CD4-positive, alpha-beta T cell treated with Interleukin-12 subunit alpha and Interleukin-12 subunit beta, for 1 hour (primary cell): ENCODE data around the gene TENM3.

Experiments used
- DNase-seq: peaks from one replicate; pipeline ENCODE4 v3.0.0-alpha.2; 2020

TENM3 gene

DNA sequence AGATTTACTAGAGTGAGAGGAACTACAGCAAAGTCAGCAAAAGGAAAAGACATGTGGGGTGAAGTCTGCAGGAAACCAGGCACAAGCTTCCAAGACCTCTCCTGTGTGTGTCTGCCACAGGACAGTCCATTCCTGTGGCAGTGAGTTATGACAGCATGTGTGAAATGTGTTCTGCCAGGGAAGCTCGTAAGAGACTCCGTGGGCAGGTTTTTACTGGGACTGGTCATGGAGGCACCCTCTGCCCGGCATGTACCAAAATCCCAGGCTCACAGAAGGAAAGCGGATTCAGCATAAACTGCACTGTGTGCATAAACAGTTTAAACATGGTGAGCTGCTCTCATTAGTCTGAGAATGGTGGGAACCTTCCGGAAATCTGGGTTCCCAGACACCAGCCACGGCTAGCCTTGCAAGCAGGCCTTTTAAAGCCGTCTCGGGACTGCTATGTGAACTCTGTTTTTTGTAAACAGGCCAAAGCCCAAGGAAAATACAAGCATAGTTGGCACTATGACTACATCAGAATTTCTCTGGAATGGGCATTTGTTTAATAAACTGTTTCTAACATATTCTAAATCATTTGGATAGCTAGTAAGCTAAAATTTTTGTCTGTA lies 288.5 kb downstream of the TENM3 start:
- DNase-seq, result no peak

DNA sequence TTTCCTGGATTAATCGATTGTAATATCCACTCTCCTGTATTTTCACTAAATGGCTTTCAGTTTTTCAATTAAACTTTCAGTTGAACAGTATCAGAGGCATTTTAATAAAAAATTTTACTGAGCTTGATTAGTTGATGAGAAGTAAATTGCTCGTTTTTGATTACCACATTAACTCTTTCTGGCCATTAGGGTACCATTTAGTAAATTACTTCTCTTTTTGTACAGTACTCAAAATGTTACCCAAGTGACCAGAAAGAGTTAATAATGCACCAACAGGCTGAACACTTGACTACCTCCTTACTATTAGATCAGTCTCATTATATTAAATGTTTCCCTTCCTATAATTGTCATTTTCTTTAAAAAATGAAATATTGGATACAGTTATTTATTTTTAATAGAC lies 289.2 kb downstream of the TENM3 start:
- DNase-seq, result no peak

DNA sequence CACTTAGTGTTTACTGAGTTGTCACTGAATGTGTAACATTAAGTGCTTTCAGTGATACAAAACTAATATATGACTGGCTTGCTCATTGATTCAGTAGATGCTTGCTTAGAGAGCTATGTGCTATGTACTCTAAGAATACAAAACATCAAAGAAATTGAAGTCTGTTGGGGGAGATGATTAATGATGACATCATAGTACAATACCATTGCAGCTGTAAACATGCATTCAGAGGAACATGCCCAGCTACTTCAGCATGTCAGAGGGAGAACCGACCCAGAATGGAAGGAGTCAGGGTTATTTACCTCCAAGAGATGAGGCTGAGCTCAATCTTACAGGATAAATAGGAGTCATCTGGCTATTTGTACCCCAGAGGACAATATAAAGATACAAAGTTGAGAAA lies 290.8 kb downstream of the TENM3 start:
- no peak for DNase-seq

DNA sequence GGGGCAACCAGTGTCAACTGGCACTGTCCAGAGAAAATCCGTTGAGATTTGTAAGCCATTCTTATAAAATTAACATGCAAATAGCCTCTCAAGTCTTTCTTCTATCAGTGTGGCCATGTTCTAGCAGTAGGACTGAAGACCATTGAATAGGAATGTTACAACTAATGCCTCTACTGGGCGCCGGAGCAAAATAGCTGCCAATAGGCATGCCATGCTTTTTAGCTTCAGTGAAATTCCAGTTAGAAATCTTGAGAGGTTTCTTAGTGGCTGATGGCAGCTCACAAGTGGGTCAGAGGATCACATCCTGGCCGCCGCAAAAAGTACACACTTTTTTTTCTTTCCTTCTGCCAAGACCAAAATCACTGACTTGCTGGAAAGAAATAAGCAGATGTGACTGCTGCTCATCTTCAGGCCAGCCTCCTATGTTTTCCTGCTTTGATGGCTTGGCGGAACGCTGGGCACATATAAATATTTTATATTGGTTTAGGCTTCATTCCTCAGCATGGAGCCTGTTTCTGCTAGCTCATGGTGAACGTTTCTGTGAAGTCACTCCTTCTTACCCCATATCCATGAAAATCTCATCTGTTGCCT lies 293.1 kb downstream of the TENM3 start:
- no peak for DNase-seq

DNA sequence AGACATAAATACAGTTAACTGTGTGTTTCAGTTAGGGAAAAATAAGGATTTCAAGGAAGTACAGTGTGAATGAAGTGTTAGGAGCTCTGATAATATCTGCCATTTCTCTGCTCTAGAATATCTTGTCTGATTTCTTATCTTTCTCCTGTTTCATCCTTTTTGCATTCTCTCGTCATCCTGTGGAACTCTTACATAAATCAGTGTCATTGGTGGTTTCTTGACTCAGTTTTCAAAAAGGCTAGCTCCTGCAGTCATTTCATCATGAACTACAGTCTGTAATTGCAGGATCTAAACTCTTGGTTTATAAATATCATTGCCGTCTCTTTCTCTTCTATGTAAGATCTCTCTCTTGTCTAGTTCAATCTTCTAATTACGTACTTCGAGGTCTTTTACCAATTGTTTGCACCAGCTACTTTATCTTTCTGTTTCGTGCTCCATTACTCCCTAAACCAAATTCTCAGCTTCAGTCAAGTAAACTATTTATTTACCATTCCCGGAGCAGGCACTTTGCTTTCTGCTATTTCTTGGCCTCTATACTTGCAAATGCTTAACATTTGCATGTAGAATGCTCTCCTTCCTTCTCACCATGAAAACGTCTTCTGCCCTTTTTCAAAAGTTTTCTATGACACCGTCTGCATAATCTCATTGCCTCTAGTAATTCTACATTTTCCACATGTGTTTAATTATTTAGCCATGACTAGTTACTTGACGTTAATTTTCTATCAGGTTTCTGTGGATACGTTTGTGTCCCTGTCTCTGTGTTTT lies 294.0 kb downstream of the TENM3 start:
- no peak for DNase-seq

DNA sequence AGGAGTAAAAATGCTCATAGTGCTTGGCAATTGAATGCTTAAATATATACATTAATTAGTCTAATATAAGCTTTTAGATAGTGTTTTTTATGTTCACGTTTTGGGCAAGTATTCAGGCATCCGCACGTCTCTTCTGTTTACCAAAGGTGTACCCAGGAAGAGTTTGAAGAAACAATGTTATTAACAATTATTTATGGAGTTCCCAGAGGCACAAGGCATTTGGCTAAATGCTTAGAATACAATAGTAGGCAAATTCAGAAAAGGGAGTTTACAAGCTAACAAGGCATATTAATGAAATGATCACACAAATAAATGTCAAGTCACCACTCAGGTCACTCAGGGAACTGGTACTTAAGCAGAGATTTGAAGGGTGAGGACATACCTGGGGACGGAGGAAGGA lies 294.8 kb downstream of the TENM3 start:
- no peak for DNase-seq

DNA sequence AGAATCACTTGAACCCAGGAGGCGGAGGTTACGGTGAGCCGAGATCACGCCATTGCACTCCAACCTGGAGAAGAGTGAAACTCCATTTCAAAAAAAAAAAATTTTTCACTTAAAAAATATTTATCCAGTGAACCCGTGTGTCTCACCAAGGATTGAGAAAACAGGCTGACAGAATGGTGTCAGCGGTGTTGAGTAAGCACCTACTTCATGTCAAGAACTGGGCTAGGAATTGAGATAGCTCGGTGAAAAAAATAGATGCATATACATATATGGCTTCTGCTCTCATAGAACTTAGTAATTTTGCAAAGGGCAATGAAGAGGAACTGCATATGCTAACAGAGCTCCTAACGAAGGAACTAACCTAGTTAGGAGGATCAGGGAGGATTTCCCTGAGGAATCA lies 297.3 kb downstream of the TENM3 start:
- DNase-seq, result no peak

DNA sequence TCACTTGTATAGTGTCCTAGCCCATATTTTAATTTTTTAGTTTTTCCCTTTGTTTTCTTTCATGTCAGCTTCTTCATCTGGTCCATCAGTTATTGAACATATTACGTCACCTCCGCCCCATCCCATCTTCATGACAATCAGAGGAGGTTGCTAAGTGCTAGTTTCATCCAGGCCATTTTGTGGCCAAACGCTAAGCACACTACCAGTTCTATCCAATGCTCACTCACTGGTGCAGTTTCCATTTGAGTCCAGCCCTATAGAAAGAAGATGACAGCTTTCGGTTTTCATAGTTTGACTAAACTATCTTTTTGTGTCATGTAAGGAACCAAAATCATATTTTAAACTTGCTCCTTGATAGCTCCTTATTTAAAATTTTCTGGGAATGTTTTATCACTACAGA lies 304.2 kb downstream of the TENM3 start:
- no peak for DNase-seq

DNA sequence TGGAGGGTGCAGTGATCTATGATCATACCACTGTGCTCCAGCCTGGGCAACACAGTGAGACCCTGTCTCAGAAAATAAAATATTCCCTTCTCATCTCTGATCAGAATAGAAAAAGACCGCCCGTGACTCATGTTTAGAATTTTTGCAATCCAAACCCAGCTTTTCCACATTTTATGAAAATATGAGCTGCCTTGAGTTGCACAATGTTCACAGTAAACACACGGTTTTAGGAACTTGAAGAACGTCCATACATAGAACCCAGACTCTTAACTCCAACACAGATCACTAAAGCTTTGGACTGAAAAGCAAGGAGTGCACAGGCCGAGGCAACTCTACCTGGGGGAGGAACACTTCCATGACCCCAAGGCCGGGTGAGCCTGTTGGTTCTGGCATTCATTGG lies 305.0 kb downstream of the TENM3 start:
- no peak for DNase-seq

DNA sequence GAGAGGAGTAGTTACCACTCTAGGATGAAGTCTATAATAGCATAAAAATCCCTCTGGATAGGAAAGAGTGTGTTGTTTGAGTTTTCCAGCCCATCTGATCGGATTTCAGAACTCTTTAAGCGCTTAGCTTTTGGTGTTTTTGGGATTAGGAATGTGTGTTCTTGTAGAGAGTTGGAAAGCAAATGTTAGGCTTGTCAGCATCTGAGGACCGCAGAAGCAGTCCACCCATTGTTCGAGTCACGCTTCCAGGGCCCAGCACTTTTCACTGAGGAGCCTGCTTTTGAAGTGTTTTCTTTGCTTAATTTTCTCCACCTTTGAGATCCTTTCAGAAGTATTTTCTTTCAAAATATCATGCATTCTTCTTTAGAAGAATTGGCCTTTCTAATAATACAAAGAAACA lies 306.2 kb downstream of the TENM3 start:
- DNase-seq, result no peak

DNA sequence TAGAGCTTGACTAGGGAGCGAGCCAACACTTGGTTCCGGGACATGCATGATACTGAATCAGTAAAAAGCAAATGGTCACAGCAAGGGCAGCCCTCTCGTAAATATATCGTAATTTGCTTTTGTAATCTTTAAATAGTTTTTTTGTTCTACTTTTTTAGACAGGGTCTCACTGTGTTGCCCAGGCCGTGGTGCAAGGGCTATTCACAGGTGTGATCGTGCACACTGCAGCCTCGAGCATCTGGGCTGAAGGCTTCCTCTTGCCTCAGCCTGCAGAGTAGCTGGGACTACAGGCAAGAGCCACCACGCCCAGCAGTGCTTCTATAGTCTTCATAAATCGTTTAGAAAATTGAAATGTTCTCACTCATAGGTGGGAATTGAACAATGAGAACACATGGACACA lies 309.7 kb downstream of the TENM3 start:
- DNase-seq, result no peak

DNA sequence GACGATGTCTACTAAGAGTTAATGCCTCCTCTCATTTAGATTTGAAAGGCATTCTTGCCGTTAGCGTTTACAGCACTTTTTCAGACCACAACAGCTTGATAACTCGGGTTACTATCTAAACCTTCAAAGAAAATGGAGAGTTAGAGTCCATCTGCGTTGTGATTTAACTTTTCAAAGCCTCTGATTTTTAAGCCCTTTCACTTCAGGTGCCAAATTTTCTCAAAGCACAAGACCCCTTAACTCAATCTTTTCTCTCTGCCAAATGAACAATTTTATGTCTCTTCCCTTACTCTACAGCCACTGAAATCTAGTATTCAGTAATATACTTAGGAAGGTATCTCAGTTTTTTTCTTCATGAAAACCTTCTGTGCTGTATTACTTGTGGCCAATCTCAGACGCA lies 310.5 kb downstream of the TENM3 start:
- no peak for DNase-seq

DNA sequence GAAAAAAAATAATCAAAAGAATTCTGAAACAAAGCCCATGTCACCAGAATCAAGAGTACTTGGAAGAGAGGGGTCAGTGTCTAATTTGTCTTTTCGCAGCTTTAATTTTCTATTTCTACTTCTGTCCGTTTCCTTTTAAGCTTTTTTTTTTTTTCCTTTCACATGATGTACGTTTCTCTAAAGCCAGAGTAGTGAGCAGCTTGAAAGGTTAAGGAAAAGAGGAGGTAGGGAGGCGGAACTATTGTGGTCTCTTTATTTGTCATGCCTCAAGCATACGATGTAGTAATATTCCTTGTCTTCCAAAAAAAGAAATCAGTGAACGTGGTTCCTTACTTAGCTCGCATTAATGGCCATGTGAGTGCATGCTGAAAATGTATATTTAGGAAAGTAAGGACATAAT lies 311.5 kb downstream of the TENM3 start:
- no peak for DNase-seq

DNA sequence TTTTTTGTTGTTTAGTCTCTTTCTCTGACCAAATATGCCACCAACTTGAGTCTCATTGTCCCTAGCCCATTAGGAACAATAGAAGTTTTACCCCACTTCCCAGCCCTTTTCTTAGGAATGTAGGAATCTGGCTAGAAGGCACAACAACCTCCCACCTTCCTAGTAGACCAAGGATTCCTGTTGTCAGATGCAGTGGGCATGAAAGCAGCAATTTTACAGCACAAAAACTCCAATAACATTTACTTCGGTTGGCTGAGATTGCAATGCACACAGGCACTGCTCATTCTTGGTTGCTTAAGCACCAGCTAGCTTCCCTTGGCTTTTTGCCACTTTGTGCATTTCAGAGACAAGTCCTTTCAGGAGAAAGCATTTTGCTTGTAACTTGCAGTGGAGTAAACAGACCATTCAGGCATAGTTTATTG lies 312.8 kb downstream of the TENM3 start:
- no peak for DNase-seq

DNA sequence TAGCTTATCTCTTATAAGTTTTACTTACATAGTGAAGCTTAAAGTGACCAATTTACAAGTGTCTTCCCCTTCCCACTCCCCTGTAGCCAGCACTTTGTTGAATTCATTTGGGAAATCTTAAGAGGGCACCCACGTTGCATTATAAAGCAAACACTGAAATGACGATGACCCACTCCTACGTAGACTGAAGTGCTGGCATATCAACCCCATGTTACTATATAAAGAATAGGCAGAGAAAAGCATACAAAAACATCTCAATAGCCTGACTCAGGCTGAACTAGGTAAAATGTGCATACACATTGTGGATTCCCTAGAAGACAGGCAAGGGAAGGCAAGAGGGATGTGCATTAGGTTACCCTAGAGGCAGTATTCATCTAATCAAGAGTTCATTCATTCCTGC lies 313.4 kb downstream of the TENM3 start:
- DNase-seq, result no peak

DNA sequence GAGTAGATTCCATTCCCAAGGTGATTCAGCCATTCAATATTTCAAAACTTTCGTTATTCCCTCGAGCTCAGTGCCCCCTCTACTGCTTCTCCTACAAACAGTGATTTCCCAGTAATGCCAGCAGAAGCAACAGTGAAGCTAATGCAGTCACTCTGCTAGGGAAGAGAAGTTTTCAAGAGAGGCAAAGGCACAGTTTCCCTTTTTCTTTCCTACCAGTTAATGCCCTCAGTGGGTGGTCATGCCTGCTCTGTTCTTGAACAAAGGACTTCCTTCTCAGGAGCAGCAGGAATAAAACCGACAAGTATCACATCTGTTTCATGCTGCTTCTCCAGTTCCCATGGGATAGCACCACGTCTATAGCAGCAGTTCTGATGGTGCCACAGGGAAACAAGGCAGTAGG lies 317.2 kb downstream of the TENM3 start:
- no peak for DNase-seq

DNA sequence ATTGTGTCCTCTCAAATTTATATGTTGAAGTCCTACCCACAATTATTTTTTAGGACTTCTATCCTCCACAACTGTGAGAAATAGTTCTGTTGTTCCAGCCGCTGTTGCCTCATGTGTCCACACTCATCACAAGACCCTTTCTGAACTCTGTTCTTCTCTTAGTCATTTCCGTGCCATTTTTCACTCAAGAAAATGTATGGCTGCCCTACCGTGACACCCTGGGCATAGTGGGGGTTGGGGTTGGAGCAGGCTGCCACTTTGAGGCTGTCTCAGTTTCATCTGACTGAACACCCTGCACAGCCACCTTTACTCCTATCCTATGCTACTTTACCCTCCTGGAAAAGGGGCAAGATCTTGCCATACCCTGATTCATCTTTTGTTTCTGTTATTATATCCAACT lies 319.1 kb downstream of the TENM3 start:
- no peak for DNase-seq

DNA sequence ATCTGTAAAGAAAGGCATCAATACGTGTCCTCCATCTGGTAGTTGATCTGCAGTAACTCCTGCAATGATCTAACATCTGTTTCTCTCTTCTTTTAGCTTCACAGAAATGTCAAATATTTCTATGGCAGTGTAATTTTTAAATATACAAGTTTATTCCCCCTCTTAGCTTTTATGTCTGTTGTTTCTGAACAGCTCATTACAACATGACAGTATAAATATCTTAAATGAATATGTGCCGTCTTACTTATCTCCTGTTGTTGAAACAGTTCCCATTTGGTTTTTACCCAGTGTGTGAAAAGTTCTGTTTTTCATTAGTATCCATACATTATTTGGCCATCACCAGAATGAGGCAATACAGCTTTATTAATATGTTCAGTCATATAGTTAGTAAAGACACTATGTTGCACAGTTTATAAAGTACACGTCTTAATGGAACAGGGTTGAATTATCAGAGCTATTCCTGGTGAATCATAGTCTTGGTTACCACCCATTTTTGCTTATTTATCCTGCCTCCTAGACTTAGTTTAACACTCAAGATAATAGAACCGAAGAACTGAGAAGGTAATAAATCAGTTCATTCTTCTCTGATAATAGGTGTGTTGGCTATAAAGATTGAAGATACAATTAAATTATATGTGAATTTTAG lies 321.6 kb downstream of the TENM3 start:
- no peak for DNase-seq

DNA sequence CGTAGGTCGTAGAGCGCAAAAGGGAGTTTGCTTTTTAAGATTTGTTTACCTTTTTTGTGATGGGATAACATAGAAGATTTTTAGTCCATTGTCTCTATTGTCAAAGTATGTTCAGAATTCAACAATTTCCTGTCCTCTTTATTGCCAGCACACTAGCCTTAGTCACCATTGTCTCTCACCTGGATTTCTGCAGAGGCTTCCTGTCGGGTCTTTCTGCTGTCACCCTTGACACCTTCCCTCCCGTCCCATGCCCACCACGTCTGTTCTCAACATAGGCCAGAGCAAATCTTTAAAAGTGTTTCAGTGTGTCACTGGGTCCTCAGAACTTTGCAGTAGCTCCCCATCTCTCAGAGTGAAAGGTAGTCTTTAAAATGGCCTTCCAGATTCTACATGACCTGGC lies 323.9 kb downstream of the TENM3 start:
- no peak for DNase-seq

DNA sequence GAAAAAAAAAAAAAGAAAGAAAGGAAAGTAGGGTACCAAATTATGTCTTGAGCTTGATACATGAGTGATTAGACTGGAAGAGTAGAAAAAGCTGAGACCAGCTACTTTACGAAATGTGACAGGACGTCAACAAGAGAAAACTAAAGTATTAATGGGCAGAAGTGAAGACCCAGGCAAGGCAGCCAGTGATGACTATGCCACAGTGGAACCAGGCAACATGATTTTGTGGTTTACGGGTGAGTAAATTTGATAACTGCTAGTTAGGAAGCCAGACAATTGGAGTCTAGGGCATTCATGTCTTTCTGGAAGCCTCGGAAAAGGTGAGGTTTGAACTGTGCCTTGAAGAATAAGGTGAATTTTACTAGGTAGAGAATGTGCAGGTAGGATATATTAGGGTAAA lies 326.4 kb downstream of the TENM3 start:
- no peak for DNase-seq

DNA sequence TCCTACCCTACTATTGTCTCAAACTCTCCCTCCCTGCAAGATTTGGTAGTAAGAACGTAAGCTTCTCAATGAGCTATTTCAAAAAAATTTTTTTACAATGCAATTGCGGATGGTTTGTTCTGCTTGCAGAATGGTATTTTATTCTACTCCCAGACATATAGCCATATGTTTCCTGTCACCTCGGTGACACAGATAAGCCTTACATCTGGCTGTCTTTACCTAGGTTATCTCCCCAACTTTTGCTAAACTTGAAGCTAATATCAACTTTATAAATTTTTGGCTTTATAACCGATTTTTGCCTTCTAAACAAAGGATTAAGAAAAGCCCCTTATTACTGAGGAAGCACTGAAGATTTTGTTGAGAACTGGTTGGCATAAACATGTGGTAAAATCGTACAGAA lies 331.5 kb downstream of the TENM3 start:
- no peak for DNase-seq

DNA sequence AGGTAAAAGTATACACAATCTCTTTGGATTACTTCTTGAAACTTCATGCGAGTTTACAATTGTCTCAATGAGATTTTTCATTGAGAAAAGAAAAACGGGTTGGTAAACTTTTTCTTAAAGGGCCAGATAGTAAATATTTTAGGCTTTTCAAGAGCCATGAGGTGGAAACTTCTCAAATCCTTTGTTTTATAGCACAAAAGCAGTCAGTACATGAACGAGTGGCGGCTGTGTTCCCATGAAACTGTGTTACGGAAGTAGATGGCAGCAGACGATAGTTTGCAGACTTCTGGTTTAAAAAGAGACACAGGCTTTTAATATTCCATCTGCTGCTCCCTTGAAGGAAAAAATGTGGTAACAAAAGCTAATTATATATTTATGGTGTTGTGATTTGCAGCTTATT lies 332.0 kb downstream of the TENM3 start:
- no peak for DNase-seq

DNA sequence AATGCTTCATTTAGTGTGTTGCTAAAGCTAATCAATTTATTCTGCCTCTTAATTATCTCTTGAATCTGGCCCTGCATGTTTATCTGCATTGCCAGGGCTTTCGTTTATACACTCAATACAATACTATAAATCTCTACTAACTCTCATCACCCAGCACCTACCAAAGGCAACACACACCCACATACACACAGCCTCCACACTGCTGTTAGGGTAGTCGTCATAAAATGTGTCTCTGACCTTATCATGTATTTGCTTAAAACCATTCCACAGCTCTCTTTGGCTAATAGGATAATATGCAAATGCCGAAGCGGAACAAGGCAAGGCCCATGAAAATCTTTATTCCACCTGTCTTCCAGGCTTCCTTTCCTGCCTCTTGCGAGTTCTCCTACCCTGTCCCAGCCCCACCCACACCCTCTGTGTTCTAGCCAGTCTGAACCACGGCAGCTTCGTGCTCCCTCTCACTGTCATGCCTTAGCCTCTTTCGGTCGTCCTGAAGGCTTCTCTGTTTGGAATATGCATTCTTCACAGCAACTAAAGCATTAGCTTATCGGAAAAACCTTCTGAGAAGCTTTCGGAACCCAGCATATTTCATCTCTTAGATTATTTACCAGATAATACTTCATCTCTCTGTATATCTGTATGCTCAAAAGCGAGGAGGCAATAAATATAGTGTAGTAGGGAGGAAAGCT lies 333.5 kb downstream of the TENM3 start:
- DNase-seq, result no peak

DNA sequence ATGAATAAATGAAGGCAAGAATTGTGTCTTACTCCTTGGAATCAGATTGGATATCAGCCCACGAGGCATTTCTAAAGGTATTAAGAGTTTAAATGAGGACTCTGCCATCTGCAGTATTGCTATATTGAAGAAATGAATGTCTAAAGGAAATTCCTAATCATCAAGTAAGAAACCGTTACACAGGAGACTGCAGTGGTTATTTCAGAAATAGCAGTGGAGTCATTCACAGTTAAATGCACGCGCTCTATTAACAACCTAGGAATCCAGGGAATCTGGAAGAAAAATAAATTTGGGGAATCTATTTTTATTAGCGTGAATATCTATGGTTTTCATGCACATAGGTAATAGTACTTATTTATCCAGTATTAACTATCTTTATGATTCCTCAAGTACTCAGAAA lies 334.2 kb downstream of the TENM3 start:
- DNase-seq, result no peak
